Activated CD4-positive, CD25-positive, alpha-beta regulatory T cell treated with anti-CD3 and anti-CD28 coated beads, Interleukin-2, amount 50 U/mL, for 16 hours (primary cell): ENCODE measurements around the gene KLHL26.
A peak's percentile ranks its signal among the peaks of the same experiment; 100 is the strongest.

Source experiments
- DNase-seq: peaks from one replicate; pipeline ENCODE4 v3.0.0-alpha.2; 2020; ENCODE audit warnings: low read depth, low spot score

Gene KLHL26

GRCh38 chr19:18612772-18613588 is 23.8 kb upstream of the KLHL26 start, which contains the start of gene TMEM59L:
TSS of gene TMEM59L (plus strand) at chr19:18612870. CDS start at chr19:18612959, 89 bp downstream.
- no peak for DNase-seq

DNA sequence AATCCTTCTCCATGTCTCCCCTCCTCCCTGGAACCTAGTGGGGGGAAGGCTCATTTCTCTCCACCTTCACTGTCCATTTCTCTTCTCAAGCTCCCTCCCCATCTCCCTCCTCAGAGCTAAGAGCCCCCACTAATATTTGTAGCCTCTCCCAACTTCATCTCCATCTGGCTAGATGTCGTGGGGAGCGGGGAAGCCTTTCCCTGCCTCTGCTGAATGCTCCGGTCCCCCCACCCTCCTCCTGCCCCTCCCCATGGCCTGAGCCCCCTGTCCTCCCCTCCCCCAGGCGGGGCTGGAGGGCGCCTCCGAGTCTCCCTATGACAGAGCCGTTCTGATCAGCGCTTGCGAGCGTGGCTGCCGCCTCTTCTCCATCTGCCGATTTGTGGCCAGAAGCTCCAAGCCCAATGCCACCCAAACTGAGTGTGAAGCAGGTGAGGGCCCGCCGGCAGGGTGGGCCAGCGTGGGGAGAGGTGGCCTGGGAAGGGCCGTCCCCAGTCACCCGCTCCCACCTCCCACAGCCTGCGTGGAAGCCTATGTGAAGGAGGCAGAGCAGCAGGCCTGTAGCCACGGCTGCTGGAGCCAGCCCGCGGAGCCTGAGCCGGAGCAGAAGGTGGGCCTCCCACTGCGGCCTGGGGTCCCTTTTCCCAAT is 23.1 kb upstream of the KLHL26 start:
- no peak for DNase-seq

- DNase-seq: no peak
Measured at GRCh38 chr19:18616023-18616422, 20.8 kb upstream of the KLHL26 start.

DNA sequence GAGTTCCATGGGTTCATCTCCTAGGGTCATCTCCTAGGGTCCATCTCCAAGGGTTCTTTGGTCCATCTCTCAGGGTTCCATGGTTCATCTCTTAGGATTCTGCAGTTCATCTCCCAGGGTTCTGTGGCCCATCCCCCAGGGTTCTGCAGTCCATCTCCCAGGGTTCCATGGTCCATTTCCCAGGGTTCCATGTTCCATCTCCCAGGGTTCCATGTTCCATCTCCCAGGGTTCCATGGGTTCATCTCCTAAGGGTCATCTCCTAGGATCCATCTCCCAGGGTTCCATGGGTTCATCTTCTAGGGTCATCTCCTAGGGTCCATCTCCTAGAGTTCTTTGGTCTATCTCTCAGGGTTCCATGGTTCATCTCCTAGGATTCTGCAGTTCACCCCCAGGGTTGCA is 19.3 kb upstream of the KLHL26 start:
- no peak for DNase-seq

GRCh38 chr19:18618236-18618635 is 18.6 kb upstream of the KLHL26 start:
- DNase-seq: no peak

DNA sequence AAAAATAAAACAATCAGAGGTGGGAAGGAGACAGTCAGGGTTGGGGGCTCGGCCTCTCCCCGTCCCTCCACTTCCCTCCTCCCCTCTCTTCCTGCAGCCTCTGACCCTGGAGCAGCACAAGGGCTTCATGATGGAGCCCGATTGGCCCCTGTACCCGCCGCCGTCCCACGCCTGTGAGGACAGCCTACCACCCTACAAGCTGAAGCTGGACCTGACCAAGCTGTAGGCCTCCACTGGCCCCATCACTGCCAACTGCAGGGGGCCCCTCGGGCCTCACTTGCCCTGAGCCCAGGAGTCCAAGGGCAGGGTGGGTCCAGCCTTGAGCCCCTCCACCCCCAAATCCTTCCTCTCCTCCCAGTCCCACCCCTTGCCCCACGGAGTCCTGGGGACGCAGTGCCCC is 16.5 kb upstream of the KLHL26 start:
- DNase-seq: no peak

- no peak for DNase-seq
Measured at GRCh38 chr19:18620902-18621301, 15.9 kb upstream of the KLHL26 start.

DNA sequence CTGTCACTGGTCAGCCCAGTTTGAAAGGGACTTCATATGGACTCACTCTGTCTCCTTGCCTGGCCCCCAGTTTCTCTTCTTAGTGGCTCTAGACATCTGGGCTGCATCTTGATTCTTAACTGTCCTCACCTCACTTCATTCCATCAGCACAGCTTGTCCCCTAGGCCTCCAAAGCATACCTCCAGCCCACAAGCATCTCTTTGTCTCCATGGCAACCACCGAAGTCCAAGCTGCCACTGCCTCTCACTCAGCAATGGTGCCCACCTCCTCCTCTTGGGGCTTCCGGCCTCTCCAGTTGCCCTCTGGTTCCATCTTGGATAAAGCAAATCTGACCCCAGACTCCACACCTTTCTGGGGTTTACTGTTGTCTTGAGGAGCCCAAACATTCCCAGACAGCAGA is 9.9 kb upstream of the KLHL26 start:
- no peak for DNase-seq

DNA sequence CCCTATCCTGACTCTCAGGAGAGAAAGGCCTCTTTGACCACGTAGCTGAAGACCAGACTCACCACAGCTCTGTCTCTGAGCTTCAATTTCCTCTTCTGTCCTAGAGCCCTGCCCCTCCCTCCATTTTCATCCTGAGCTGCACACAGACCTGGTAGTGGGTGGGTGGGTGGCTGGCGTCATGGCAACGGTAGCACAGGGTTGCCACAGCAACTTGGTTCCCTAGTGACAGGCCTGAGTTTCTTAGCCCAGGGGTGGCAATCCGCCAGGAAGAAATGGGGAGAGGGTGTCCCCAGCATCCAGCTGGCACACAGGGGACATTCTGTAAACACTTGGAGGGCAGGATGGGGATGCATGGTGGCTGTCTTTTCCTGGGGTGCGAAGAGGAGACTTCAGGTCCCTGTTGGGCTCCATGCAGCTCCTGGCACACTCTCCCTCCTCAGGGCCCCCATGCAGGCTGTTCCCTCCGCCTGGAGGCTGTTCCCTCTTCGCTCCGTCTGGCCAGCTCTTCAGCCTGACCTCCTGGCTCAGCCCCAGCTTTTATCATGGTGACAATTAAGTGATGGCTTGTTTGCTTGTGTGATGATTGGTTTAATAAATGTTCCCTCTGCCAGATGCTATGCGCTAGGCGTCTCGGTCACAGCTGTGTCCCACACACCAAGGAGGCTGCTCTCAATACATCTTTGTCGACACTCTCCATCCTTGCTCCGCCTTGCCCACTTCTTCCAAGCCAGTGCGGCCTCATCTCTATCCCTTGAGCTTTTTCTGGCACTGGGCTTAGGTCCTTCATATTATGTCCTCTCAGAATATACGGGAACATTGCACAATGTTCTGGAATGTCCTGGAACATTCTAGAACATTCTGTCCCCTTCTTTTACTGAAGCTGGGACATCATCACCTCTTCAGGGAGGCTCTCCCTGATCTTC is 7.4 kb upstream of the KLHL26 start:
- no peak for DNase-seq

DNA sequence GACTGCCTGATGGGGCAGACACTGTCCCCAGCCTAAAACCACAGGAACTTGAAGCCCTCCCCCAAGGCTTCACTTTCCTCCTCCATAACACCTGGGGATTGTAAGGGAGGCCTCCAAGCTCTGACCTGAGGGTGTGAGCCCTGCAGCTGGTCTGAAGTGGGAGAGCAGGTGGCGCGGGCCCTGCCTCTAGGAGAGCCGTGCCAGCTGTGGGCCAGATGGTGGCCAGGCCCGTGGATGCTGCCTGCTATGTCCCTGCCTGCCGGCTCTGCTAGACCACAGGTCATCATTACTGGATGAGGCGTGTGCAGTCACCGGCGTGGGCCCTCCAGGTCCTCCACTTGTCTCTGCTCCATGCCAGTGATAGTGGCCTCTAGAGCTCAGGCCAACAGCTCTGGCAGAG is 3.5 kb upstream of the KLHL26 start:
- DNase-seq: no peak

DNA sequence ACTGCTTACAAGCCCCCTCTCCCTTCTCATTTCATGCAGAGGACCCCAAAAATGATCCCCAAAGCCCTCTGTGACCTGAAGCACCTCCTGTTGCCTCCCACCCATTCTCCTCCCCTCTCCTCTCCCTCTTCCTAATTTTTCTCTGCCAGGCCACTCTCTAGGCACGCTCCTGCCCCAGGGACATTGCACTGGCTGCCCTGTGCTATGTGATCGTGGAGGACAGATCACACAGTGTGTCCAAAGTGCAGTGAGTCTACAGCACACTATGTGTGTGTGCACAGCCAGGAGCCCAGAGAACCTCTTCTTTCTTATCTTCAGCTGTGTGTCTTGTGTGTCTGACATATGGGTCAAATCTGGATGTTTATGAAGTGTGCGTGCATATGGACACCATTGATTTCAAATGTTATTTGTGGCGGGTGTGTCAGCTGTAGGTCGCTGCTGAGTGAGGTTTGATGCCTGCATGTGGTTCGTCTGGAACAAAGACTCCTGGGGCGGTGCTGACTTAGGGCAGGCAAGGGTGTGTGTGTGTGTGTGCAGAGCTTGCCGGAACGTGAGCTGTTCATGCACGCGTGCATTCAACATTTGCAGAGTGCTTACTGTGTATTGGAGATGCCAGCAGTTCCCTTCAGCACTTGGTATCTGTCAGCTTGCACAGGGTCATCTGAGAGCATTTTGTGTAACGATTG is 2.1 kb upstream of the KLHL26 start:
- no peak for DNase-seq

GRCh38 chr19:18635831-18636182 is 1.0 kb upstream of the KLHL26 start:
- DNase-seq: no peak

DNA sequence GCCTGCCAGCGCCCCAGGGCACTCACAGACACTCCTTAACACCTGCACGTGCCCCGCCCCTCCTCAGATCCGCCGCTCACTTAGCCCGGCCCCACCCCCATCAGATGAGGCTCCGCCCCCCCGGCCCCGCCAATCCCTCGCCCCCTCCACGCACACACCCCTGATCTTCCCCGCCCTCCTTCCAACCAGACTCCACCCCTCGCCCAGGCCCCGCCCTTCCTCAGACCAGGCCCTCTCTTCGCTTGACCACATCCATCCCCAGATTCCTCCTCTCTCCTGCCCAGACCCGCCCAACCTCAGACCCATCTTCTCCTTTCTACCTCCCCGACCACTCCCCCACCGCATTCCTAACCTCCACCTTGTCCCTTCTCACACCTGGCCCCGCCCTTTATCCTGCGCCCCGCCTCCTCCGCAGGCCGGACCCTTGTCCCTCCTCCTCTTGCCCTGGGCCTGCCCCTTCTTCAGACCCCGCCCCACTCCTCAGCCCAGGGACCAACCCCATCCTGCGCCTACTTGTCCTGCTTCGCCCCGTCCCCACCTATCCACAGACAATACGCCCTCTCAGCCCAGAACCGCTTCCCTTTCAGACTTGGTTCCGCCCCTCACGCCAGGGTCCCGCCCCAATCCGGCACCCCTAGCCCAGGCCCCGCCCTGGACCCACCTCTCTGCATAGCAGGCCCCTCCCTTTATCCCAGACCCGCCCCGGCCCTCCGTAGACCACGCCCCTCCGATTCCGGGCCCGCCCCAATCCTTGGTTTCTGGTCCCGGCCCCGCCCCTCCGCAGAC is 452 bp upstream of the KLHL26 start:
- DNase-seq: peak; percentile 98

DNA sequence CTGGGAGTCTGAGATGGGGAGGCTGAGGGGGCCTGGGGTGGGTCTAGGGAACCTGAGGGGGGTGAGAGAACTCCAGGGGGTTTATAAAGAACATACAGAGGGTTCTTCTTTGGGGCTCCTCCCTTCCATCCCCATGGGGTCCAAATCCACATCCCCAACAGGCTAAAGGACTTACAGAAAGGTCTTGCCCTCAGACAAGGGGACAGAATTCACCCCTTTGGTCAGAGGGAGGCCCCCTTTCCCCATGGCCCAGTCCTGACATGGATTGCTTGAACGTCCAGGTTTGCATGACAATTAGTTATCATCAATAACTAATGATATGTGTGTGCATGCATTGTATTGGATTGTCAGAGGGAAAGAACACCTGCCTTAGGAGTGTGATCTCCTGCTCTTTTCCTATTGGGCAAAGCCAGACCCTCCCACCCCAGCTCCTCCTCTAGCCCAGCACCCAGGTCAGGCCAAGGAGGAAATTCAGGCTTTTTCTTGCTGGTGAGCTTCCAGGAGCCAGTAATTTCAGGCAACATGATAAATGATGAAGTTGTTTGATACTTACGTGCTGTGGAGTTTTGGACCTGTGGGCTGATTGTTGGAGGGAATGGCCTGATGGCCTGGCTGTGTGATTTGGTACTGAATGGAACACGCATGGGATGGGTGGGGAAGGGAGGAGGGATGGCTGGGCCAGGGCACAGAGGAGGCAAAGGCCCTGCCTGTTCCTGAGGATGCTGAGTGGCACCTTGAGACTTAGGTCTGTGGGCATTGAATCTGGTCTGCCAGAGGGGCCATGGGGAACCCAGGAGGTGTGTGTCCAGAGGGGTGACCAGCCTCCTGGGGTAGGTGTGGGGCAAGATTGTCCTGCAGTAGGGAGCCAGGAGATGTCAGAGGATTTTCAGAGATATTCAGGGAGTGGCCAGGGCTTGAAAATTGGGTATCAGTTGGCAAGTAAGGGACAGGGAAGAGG is 1.1 kb downstream of the KLHL26 start:
- DNase-seq: no peak

DNA sequence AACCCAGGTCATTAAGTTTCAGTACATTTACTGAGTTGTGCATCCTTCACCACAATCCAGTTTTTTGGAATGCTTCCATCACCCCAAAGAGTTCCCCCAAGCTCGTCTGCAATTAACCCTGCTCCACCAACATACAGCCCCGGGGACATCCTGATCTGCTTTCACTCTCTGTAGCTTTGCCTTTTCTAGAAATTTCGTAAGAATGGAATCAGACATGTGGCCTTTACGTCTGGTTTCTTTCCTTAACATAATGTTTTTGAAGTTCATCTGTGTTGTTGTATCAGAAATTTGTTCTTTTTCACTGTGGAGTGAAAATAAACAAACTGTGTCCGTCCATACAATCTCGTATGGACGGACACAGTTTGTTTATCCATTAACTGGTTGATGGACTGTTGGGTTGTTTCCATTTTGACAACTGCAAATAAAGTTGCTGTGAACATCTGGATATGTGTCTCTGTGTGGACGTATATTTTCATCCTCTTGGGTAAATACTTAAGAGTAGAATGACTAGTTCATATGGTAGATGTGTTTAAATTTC is 2.9 kb downstream of the KLHL26 start:
- no peak for DNase-seq

DNA sequence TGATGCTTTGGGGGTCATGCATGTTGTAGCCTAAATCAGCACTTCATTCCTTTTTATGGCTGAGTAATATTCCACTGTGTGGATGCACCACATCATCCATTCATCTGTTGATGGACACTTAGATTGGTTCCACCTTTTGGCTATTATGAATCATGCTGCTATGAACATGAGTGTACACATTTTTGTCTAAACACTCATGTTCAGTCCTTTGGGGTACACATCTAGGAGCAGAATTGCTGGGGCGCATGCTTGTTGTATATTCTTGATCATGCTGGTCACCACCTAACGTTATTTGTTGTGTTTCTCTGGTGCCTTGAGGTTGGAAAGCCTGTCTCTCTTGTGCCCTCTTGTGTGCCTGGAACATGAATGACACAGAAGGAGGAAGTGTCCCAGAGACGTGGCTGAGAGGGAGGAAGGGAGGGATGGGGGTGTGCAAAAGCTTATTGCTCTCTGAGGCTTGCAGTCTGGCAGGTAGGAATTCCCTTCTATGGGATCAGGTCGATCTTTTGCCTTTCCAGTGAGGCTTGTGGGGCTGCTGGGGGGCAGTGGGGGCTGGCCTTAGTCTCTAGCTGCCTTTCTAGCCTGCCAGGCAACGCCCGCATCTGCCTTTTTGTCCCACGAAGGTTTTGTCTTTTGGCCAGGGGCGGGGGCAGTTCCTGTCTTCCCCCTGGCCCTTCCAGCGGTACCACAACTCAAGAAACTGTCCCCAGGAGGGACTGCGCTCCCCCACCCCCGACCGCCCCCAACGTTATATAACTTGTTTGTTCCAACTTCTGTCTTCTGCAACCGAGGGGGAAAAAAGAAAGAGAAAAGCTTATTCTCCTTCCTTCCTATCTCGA is 7.6 kb downstream of the KLHL26 start:
- DNase-seq: no peak

DNA sequence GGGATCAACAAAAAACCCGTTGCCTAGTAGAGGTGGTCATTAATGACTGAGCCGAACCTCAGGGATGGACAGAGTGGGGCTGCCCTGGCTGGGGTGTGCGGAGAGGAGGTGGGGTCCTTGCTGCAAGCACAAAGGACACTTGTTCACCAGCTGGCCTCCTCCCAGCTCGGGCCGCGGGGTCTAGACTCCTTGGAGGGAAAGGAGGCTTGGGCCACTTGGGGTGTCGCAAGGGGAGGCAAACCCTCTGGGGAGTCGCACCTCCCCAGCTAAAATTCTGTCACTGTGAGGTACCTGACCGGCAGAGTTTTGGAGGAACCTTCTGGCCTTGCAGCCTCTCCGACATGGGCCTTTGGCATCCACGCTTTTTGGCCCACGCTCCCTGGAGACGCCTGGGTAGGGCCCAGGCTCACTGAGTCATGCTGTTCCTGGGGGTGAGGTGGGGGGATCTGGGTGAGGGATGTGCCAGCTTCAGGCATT is 8.2 kb downstream of the KLHL26 start:
- DNase-seq: no peak
